CD4-positive, alpha-beta T cell treated with Interleukin-15 for 1 hour (primary cell): ENCODE data around the gene ANHX.
"Not testable (repeated sequence)": the region's sequence is repeated elsewhere in the genome, so short reads cannot be mapped to it uniquely, and the experiment has no call there.

Experiments
- DNase-seq: peaks from one replicate; pipeline ENCODE4 v3.0.0-alpha.2; 2020

The ANHX gene

GRCh38 chr12:133235401-133236112 is at the start of gene ANHX:
Gene ANHX, minus strand, starts transcription at chr12:133235877. Its CDS starts 1,521 bp downstream, at chr12:133234356.
- DNase-seq, result no peak

- DNase-seq, result not testable (repeated sequence)
Observed at GRCh38 chr12:133264668-133265067, 29.0 kb upstream of the ANHX start.

- DNase-seq, result no peak
Observed at GRCh38 chr12:133264173-133264572, 28.5 kb upstream of the ANHX start.

- no peak for DNase-seq
Observed at GRCh38 chr12:133256321-133256720, 20.6 kb upstream of the ANHX start.

GRCh38 chr12:133255833-133256232 is 20.2 kb upstream of the ANHX start:
- not testable (repeated sequence) for DNase-seq

GRCh38 chr12:133251732-133252131 is 16.1 kb upstream of the ANHX start:
- no peak for DNase-seq

- DNase-seq, result no peak
Observed at GRCh38 chr12:133236556-133236955, 879 bp upstream of the ANHX start.

GRCh38 chr12:133236144-133236543 is 467 bp upstream of the ANHX start:
- DNase-seq, result no peak

GRCh38 chr12:133234971-133235370 is 706 bp downstream of the ANHX start:
- no peak for DNase-seq

GRCh38 chr12:133233993-133234564 is 1.6 kb downstream of the ANHX start:
- no peak for DNase-seq

- no peak for DNase-seq
Observed at GRCh38 chr12:133233006-133233405, 2.7 kb downstream of the ANHX start.

GRCh38 chr12:133231001-133231400 is 4.7 kb downstream of the ANHX start:
- no peak for DNase-seq

- DNase-seq, result no peak
Observed at GRCh38 chr12:133227281-133227852, 8.3 kb downstream of the ANHX start.

GRCh38 chr12:133226690-133227089 is 9.0 kb downstream of the ANHX start:
- no peak for DNase-seq

- DNase-seq, result no peak
Observed at GRCh38 chr12:133225527-133225926, 10.2 kb downstream of the ANHX start.

GRCh38 chr12:133222211-133222610 is 13.5 kb downstream of the ANHX start:
- no peak for DNase-seq

- no peak for DNase-seq
Observed at GRCh38 chr12:133221241-133221640, 14.4 kb downstream of the ANHX start.

GRCh38 chr12:133220521-133220920 is 15.2 kb downstream of the ANHX start:
- DNase-seq, result no peak

GRCh38 chr12:133217219-133217618 is 18.5 kb downstream of the ANHX start:
- no peak for DNase-seq

GRCh38 chr12:133215724-133216123 is 20.0 kb downstream of the ANHX start:
- DNase-seq, result no peak

GRCh38 chr12:133206390-133206789 is 29.3 kb downstream of the ANHX start:
- DNase-seq, result no peak

- no peak for DNase-seq
Observed at GRCh38 chr12:133204264-133204603, 31.4 kb downstream of the ANHX start.

GRCh38 chr12:133203344-133204263 is 32.1 kb downstream of the ANHX start:
- DNase-seq, result no peak
